Mesenteric fat pad (tissue), 1 donor: ENCODE measurements around the gene RAP1B. TPM values are rescaled to one million over a fixed set of nuclear protein-coding genes. Genes with fewer than 3 reads are reported as not detected.

ENCODE experiments used
- DNase-seq: peaks from one replicate; pipeline ENCODE4 v3.0.0-alpha.2; 2020; ENCODE audit warnings: low spot score
- total RNA-seq: library from RNA; stranded (reverse); fragmentation: NEBNext Ultra II Directional; extraction: Animal tissue kit (Norgen Biotek cat#: 25700); gene quantifications from one replicate; pipeline ENCODE4 v1.2.1, GENCODE V29; 2021
- donor health status: DM: yes; HTN: yes; CAD: no.

Gene RAP1B
- total RNA-seq, 1 donor from 2014 or later = 323 TPM

DNA sequence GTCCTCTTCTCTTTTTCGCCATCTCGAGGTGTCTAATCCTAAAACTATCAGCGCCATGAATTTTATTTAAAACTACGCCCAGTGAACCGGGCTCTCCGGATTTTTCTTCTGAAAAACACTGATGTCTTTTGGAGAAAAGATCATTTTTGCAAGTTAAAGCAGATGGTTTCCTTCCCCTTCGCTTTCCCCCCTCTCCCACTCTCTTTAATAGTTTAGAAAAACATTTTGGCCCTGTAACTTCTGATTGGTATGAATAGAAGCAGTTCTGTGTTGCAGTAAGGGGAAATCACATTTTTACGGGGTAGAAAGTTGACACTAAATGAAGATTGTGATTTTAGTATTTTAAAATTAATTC, 1.1 kb downstream of the RAP1B start:
- no peak for DNase-seq

DNA sequence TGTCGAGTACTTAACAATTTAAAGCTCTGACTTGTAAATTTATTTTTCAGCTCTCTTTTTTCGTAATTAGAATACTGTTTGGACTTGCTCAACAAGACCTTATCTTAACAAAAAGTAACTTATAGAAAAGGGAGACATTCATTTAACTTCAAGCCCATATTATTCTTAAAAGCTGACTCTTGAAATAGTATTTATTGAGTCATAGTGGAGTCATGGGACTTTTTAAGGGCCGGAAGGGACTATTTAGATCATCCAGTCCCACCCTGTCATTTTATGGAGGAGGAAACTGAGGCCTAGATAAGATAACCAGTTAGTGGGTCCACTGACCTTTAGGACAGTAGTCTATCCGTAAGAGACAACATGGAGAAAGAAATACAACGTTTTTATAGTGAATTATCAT, 1.5 kb downstream of the RAP1B start:
- DNase-seq = no peak

DNA sequence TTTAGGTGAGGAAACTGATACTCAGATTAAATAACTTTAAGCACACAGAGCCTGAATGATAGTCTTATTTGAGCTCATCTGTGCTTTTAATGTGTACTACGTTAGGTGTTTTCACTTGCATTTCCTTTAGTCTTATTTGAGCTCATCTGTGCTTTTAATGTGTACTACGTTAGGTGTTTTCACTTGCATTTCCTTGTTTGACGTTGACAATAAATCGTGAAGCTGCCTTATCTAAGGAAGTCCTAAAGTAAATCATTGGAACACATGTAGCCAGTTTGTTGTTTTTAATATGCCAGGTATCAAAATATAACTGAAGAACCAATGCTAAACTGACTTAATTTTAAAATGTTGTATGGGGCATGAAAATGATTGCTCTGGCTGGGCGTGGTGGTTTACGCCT, 2.0 kb downstream of the RAP1B start:
- DNase-seq = no peak

DNA sequence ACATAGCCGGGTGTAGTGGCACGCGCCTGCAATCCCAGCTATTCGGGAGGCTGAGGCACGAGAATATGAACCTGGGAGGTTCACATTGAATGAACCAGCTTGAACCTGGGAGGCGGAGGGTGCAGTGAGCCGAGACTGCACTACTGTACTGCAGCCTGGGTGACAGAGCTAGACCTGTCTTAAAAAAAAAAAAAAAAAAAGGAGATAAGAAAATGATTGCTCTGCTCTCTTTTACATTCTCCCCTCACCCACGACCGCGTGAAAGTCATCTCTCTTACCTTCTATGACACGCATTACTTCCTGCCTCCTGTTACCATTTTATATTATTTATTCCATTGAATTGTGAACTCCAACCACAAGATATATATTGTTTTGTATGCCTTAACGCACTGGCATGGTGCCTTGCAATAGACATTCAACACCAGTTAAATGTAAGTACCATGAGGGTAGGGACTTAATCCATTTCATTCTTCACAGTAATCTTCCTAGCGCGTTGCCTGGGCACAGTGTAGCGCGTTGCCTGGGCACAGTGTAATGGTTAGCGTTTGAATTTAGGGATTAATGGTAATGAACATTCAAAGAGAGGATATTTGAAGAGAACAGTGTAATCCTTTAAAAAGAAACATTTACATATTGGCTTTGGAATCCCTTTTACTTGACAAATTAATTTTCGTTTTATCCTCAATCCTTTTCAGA, 2.7 kb downstream of the RAP1B start:
- no peak for DNase-seq

DNA sequence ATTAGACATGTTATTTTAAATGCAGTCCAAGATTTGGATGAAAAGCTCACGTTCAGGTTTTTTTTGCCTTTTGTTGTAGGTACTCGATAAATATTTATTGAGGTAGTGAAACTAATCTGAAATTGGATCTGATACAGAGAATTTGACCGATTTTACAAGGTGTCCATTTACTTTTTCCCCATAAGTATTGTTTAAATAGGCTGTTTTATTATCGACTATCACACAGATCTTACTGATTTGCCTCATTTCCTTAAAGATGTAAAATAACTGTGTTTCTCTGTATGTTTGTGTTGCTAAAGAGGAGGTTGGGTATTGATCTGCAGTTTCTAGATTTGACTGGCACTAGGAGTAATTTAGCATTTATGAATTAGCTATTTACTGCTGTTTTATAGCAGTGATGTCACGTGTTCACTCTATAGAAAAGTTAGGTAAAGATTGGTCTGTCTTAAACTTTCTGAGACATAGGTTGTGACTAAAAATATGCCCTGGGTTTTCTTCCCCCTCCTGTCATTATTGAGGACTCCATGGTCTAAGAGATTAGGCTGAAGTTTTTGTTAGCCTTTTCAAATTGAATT, 3.5 kb downstream of the RAP1B start:
- no peak for DNase-seq

DNA sequence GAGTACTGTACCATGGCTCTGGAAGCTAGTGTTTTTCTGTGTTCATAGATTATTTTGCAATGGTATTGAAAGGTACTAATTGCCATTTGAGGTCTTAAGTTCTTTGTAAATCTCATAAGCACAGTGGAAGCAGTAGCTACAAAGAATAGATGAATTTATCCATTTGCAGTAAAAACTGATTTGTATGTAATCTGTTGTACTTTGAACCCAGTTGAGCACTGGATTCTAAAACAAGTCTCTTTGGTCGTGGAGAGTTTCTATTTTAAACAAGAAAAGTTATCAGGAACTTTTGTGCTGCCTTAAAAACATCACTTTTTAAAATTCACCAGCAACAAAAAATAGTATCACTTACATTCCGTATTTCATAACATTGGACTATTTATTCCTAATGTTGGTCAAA, 4.1 kb downstream of the RAP1B start:
- no peak for DNase-seq

DNA sequence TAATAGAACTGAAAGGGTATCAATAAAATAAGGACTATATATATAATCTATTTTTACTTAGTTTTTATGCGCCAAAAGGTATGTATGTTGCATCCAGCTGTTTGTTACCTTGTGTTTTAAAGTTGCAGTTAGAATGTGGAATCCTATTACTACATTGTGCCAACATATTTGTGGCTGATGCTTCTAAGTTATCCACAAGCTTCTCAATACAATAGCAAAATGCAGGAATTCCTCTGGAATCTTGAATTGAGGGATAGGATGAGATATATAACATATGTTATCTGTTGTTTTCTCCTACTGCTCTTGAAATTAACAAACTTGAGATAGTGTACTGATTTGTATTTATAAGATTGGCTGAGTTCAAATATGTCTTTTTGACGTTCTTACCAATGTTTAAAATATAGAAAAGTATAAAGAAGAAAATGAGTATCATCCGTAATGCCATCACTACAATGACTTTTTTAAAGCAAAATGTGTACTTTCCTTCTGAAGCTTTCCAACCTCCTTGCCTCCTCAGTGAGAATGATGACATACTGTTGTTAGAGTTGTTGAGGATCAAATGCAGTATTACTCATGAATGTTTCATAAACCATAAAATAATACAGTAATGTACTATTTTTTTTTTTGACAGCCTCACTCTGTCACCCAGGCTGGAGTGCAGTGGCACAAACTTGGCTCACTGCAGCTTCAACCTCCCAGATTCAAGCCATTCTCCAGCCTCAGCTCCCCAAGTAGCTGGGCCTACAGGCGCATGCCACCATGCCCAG, 6.6 kb downstream of the RAP1B start:
- DNase-seq = no peak

DNA sequence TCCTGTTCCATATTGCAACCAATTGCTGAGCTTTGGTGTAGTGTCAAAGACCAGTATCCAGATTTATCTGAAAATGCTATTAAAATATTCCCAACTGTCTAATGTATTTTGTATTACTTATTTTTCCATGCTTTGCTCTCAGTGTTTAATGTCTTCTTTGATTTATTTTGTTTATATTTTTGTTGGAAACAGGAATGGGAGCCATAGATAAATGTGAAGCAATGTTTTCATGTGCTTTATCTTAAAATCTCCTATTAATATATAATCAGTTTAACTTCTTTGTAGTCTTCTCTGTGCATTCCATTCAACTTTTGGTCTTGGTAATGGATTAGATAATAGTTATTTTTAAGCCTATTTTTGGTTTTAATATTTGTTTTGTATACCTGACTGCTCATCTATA, 8.8 kb downstream of the RAP1B start:
- DNase-seq = no peak

DNA sequence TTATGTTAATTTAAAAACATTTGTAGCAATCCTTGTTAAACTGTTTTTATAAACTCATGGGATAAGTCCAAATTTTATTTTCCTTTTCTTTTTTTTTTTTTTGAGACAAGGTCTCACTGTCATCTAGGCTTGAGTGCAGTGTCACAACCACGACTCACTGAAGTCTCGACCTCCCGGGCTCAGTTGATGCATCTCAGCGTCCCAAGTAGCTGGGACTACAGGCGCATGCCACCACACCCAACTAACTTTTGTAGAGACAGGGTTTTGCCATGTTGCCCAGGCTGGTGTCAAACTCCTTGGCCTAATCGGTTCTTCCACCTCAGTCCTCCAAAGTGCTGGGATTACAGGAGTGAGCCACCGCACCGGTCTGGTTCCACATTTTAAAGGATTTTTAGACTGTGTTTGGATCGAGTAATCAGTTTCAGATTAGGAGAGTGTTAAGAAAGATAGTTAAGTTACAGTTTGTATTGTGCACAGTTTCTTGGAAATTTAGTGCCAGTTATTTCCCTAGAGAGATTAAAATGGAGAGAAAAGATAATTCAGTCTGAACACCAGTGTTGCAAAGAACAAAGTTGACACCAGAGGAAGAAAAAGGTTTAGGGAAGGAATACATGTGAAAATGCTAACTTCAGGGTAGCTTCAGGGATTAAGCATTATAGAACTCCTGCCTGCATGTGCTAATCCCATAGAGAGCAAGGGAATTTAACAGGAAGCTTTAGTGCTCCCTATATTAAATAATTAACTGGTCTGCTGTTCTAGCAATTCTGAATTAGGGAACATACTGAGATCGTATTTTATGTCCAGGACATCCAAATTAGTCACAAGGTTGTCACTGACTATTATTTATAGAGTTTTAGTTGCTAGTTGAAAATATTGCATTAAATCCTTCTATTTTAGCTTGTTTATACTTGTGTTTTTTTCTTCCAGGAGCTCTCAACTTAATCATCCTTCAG, 10.1 kb downstream of the RAP1B start:
- DNase-seq = no peak

DNA sequence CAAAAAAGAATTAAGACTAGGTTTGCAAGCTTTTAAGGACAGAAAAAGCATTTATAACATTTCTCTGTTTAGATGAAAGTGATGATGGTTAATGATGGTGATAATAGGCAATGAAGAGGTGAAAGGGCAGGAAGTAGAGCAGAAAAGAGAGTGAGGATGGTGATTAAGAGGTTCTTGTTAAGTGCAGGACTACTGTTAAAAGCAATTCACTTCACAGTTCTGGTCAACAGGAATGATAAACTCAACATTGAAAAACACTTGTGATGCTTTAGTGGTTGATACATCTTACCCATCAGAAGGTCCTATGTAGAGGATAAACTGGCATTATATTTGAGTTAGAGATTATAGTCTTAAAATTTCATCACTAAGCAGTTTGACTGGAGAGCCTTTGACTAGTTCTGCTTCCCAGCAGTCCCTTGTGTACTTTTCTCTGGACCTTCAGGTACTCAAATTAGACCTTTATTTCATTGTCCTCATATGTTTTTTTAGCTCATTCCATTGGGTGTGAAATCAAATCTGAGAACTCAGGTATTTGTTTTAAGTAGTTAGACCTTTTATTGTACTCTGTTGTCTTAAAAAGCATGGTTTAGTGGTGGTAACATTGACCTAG, 10.9 kb downstream of the RAP1B start:
- no peak for DNase-seq

DNA sequence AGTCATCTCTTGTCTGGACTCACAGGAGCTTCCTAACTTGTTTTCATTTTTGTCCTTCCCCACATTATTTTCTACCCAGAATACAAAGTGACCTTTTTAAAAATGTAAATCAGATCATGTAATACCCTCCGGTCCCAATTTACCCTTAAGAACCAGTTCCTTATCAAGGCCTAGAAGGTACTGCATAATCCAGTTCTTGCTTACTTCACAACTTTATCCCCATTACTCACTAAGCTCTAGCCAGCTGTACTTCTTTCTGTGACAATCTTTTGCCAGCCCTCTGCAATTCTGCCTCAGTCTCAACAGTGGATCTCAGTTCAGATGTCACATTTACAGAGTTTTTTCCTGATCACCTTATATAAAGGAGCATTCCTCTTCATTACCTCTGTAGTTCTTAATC, 11.6 kb downstream of the RAP1B start:
- no peak for DNase-seq

DNA sequence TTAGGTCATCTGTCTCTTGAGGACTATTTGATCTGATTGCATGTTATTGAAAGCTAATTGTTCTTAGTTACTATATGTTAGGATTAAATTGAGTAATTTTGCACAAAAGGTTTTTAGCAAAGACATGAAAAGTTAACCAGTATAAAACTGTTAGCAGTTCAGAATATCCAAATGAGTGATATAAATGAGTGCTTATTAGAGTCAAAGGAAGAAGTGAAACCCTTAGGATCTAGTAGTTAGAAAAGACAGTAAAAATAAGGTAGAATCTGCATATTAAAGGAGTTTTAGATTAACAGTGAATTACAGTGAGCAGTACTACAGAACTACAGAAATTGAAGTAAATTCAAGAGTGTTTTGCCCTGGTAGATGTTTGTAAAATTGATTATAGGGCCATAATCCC, 12.4 kb downstream of the RAP1B start:
- no peak for DNase-seq

DNA sequence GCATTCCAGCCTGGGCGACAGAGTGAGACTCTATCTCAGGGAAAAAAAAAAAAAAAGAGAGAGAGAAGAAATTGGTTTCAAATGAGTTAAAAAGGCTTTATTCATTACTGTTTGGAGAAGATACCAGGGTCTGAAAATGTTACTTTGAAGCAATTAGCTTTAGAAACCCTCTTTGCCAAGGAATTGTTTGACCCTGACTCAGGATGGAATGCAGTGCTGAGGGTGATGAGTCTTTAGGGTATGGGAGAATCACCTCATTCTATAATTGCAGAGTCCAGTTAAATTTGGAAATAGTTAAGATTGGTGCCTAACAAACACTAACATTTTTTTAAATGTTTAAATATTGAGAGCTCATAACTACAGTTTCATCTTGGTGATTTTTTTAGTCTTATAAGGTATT, 13.3 kb downstream of the RAP1B start:
- no peak for DNase-seq

DNA sequence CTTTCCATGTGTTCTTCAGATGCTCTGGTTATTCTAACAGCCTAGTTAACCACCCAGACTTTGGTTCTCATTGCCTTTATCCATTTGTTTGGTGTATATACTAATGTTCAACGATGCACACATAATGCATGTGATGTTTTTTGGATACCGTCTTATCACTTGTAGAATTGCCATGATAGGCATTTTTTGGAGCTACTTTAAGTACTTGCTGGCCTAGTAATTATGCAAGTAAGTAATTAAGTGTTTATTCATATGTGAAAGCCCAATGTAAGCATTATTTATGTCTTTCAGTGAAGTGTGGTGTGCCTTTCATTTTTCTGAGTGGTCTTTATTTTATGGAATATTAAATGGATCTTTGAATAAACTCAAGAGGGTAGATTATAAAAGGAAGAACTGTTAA, 14.2 kb downstream of the RAP1B start:
- no peak for DNase-seq

DNA sequence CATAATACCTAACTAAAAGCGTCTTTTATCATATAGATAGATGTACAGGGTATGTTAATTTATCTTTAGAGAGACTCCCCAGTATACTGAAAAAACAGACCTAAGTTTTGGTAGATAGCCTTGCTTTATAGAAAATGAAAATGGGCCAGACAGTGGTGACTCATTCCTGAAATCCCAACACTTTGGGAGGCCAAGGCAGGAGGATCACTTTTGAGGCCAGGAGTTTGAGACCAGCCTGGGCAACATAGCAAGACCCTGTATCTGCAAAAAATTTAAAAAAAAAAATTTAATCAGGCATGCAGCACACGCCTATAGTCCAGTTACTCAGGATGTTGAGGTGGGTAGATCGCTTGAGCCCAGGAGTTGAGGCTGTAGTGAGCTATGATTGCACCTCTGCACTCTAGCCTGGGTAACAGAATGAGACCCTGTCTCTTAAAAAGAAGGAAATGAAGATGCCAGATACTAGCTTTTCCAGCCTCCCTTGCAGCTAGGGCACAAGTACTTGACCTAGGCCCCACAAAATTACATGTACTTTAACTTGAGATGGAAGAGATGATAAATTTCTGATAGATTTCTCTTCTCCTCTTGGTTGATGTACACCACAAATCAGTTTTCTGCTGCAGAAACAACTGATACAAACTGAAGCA, 17.1 kb downstream of the RAP1B start:
- DNase-seq = no peak

DNA sequence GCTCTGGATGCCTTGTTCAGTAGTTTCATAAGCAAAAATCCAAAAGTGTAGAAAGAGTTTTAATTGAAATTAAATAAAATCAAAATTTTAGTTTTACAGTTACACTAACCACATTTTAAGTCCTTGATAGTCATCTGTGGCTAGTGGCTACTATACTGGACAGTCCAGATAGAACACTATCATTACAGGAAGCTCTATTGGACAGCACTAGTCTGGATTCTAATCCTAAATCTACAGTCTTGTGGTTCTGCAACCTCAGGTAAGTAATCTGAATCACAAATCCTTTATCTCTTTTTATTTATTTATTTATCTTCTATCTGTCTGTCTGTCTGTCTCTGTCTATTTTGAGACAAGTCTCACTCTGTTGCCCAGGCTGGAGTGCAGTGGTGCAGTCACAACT, 18.0 kb downstream of the RAP1B start:
- DNase-seq = no peak

DNA sequence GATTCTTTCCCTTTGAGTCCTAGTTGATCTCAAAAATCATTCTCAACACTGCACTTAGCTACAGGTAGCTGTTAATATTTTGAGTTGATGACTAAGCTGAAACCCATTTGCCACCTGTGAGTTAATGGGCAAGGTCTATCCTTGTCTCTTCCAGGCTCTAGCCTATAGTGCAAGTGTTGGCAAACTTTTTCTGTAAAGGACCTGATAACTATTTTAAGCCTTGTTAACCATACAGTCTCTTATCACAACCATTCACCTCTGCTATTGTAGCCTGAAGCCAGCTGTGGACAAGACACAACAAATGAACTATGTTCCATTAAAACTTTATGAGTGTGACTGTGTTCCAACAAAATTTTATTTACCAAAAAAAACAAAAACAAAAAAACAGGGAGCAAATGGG, 19.4 kb downstream of the RAP1B start:
- no peak for DNase-seq

DNA sequence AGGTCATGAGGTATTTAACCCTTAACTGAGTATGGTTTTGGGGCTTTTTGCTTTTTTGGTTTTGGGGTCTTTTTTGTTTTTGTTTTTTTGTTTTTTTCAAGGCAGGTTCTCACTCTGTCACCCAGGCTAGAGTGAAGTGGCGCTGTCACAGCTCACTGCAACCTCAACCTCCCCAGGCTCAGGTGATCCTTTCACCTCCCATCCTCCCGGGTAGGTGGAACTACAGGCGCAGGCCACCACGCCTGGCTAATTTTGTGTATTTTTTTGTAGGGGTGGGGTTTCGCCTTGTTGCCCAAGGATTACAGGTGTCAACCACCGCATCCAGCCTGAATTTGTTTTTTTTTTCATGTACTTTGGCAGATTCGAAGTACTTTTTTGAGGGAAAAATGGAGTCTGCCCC, 19.9 kb downstream of the RAP1B start:
- no peak for DNase-seq

DNA sequence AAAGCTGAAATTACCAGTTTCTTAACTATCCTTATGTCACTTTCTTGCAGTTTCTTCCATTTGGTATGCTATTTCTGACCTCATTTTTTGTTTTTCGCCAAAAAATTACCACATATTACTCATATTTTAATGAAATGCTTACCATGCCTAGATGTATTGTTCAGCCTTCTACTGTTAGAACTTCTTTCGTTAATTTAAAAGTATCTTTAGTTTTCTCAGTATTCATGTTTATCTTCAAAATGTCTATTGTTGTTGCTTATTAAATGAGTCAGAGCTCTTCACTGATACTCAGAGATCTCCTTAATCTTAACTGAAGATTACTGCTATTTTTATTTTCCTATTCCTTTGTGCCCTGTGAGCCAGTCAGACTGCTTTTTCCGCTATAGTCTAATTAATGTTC, 20.5 kb downstream of the RAP1B start:
- no peak for DNase-seq

DNA sequence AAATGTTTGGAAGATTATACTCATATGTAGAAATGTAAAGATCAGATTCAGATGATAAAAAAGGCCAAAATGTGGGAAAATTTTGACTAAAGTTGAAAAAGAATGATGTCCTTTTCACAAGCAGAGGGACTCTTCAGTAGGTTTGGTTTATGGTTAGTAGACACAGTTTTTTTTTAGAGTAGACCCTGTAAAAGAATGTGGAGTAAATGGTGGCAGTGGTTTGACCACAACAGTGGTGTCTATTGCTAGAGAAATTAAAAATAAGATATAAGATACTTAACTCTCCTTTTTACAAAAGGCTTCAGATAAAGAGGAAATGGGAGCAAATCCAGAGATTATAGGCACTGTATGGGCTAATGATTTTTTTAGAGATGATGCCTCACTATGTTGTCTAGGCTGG, 21.8 kb downstream of the RAP1B start:
- no peak for DNase-seq
